Inflammatory macrophage (primary cell): ENCODE results near the gene SLC6A18.
"Not testable (repeated sequence)": the region's sequence is repeated elsewhere in the genome, so short reads cannot be mapped to it uniquely, and the experiment has no call there.

Source experiments
- DNase-seq, 2 donors: peaks; one replicate each; pipeline ENCODE4 v3.0.0-alpha.2; 2020 to 2022

The SLC6A18 gene

GRCh38 chr5:1216918-1217295 lies 8.3 kb upstream of the SLC6A18 start:
- DNase-seq: no peak

GRCh38 chr5:1217596-1218206 lies 7.5 kb upstream of the SLC6A18 start:
- DNase-seq: no peak

- no peak for DNase-seq
Measured at GRCh38 chr5:1218351-1219080, 6.7 kb upstream of the SLC6A18 start.

- no peak for DNase-seq
Measured at GRCh38 chr5:1219098-1219767, 5.9 kb upstream of the SLC6A18 start.

GRCh38 chr5:1219768-1220100 lies 5.4 kb upstream of the SLC6A18 start:
- no peak for DNase-seq

- no peak for DNase-seq
Measured at GRCh38 chr5:1220351-1220750, 4.8 kb upstream of the SLC6A18 start.

- no peak for DNase-seq
Measured at GRCh38 chr5:1220831-1221230, 4.3 kb upstream of the SLC6A18 start.

GRCh38 chr5:1221721-1222120 lies 3.5 kb upstream of the SLC6A18 start:
- DNase-seq: no peak

- DNase-seq: no peak
Measured at GRCh38 chr5:1222147-1222546, 3.0 kb upstream of the SLC6A18 start.

GRCh38 chr5:1222621-1223277 lies 2.4 kb upstream of the SLC6A18 start:
- DNase-seq: no peak

- no peak for DNase-seq
Measured at GRCh38 chr5:1223278-1223670, 1.9 kb upstream of the SLC6A18 start.

- no peak for DNase-seq
Measured at GRCh38 chr5:1224631-1225030, 550 bp upstream of the SLC6A18 start.

GRCh38 chr5:1226231-1226630 lies 1.1 kb downstream of the SLC6A18 start:
- no peak for DNase-seq

GRCh38 chr5:1226839-1227581 lies 1.8 kb downstream of the SLC6A18 start:
- no peak for DNase-seq

- DNase-seq: no peak
Measured at GRCh38 chr5:1227667-1228066, 2.5 kb downstream of the SLC6A18 start.

- no peak for DNase-seq
Measured at GRCh38 chr5:1228120-1228519, 2.9 kb downstream of the SLC6A18 start.

GRCh38 chr5:1229023-1229422 lies 3.8 kb downstream of the SLC6A18 start:
- not testable (repeated sequence) for DNase-seq

GRCh38 chr5:1229822-1230221 lies 4.6 kb downstream of the SLC6A18 start:
- no peak for DNase-seq

- DNase-seq: no peak
Measured at GRCh38 chr5:1230551-1230950, 5.4 kb downstream of the SLC6A18 start.

- no peak for DNase-seq
Measured at GRCh38 chr5:1231354-1231905, 6.2 kb downstream of the SLC6A18 start.

- no peak for DNase-seq
Measured at GRCh38 chr5:1232780-1233179, 7.6 kb downstream of the SLC6A18 start.

GRCh38 chr5:1235379-1235778 lies 10.2 kb downstream of the SLC6A18 start:
- no peak for DNase-seq

GRCh38 chr5:1235838-1236237 lies 10.7 kb downstream of the SLC6A18 start:
- DNase-seq: no peak
